Spleen (tissue), 11 donors: ENCODE results near the gene KLHL18. TPM values are rescaled to one million over a fixed set of nuclear protein-coding genes. Genes with fewer than 3 reads are reported as not detected.
A peak's percentile ranks its signal among the peaks of the same experiment; 100 is the strongest.
"Not testable (repeated sequence)": the region's sequence is repeated elsewhere in the genome, so short reads cannot be mapped to it uniquely, and the experiment has no call there.

Experiments
- DNase-seq: peaks from one replicate; pipeline ENCODE4 v3.0.0-alpha.2; 2020
- H3K27ac ChIP-seq, 8 donors: fragments of 200-600 bp; sonication (generic) in 7 of 8; 1 replicate in 4 of 8; 2 replicates in 4 of 8; pipeline versions ENCODE4 v1.5.0 to v1.8.0; 2016 to 2021; ENCODE audit warnings: inconsistent platforms in 4 of 8, mild to moderate bottlenecking in 4 of 8, moderate library complexity in 1 of 8
- H3K27me3 ChIP-seq, 7 donors: fragments of 200-600 bp; sonication (generic) in 6 of 7; replicated peaks in 1 of 7; 1 replicate in 4 of 7; 2 replicates in 3 of 7; pipeline versions ENCODE4 v1.5.0 to v1.8.0; 2016 to 2021; ENCODE audit warnings: inconsistent platforms in 3 of 7, mild to moderate bottlenecking in 1 of 7
- H3K36me3 ChIP-seq, 6 donors: fragments of 200-600 bp; sonication (generic) in 5 of 6; 1 replicate in 4 of 6; 2 replicates in 2 of 6; pipeline versions ENCODE4 v1.5.0 to v1.8.0; 2016 to 2021; ENCODE audit warnings: inconsistent platforms in 2 of 6
- H3K4me1 ChIP-seq, 6 donors: fragments of 200-600 bp; sonication (generic) in 5 of 6; 1 replicate in 3 of 6; 2 replicates in 3 of 6; pipeline versions ENCODE4 v1.5.0 to v1.8.0; 2016 to 2021; ENCODE audit warnings: inconsistent platforms in 3 of 6
- H3K4me3 ChIP-seq, 8 donors: fragments of 200-600 bp; sonication (generic) in 7 of 8; 1 replicate in 4 of 8; 2 replicates in 4 of 8; pipeline versions ENCODE4 v1.5.0 to v1.8.0; 2016 to 2021; ENCODE audit warnings: inconsistent platforms in 4 of 8, mild to moderate bottlenecking in 4 of 8, moderate library complexity in 2 of 8
- H3K9me3 ChIP-seq, 8 donors: fragments of 200-600 bp; sonication (generic) in 7 of 8; 1 replicate in 4 of 8; 2 replicates in 4 of 8; pipeline versions ENCODE4 v1.5.0 to v1.8.0; 2016 to 2021; ENCODE audit warnings: inconsistent platforms in 4 of 8
- POLR2A ChIP-seq, 3 donors: fragments of 450-650 bp; IDR thresholded peaks; one replicate each; pipeline ENCODE4 v1.5.1; 2017; ENCODE audit warnings: antibody characterized with exemption in 3 of 3, mild to moderate bottlenecking in 1 of 3
- POLR2AphosphoS5 ChIP-seq, 3 donors: sonication (generic); formaldehyde crosslinking; IDR thresholded peaks; one replicate each; pipeline ENCODE4 v1.5.1; 2017; ENCODE audit warnings: antibody characterized with exemption in 3 of 3
- WGBS, 5 donors: extraction: QIAGEN DNeasy Blood & Tissue Kit in 3 of 5; methylation state at CpG; one replicate each; pipeline versions ENCODE4 v1.1.5 to v1.1.7; 2013 to 2018; 5-methylcytosine and 5-hydroxymethylcytosine counted together
- intact Hi-C: fragments of 100-400 bp; cut with DNase I; formaldehyde crosslinking; loops from one replicate; pipeline ENCODE4 v1.15.0; 2023; ENCODE audit warnings: low total_unique reads
- polyA plus RNA-seq, 3 donors: library from polyadenylated mRNA; stranded (reverse); fragments of 200-250 nt; gene quantifications; one replicate each; pipeline ENCODE4 v1.2.1, GENCODE V29; 2013
- total RNA-seq, 7 donors: library from RNA; depleted of rRNA in 3 of 7; stranded (reverse); fragments of >200 nt in 3 of 7; fragmentation: NEBNext Ultra II Directional in 4 of 7; extraction: Animal tissue kit (Norgen Biotek cat#: 25700) in 4 of 7; gene quantifications; one replicate each; pipeline versions ENCODE4 v1.1.0 to v1.2.1, GENCODE V29; 2016 to 2021
- TF ChIP-seq, protein P1 (sequence below), 11 experiments: fragments of 200-600 bp in 7 of 11; fragments of 450-650 bp in 4 of 11; sonication (generic) in 4 of 11; IDR thresholded peaks in 8 of 11; conservative IDR thresholded peaks in 3 of 11; 1 replicate in 7 of 11; 2 replicates in 4 of 11; pipeline versions ENCODE4 v1.4.0 to v1.8.0; 2016 to 2021; ENCODE audit warnings: antibody characterized with exemption in 11 of 11, inconsistent platforms in 4 of 11, mild to moderate bottlenecking in 1 of 11
- donor health status: healthy with polysubstance abuse.
- donor health status: DM: no; HTN: no; CAD: no; lungs with moderate emphysema.
- donor health status: DM: no; HTN: no; CAD: no.
- donor health status: Bipolar disorder and iron deficiency.
- donor health status: healthy.
- donor health status: DM: no; HTN: no; CAD: no.
- donor health status: DM: yes; HTN: yes; CAD: no.

The KLHL18 gene
- total and polyA plus RNA-seq, 10 donors = 19.2 to 44.6 (median 29.7) TPM

GRCh38 chr3:47247131-47248064, 35.3 kb upstream of the KLHL18 start:
- intact Hi-C loops = no loop called here
- no peaks in the 10 kb centered on the region for H3K27me3 ChIP-seq
- DNase-seq = no peak

GRCh38 chr3:47250309-47251060, 32.3 kb upstream of the KLHL18 start:
- Histone ChIP-seq H3K36me3 (no peaks in the 10 kb centered on the region), H3K4me3 (no peak overlapping the region), H3K27me3 (no peaks in the 10 kb centered on the region), H3K9me3 (no peaks in the 10 kb centered on the region), H3K27ac (no peak overlapping the region), H3K4me1 (peaks cover 0 to 17% (median 2%) of the 10 kb centered on the region in 6 donors)
- 58 to 74% (median 66%) methylated on average over 7 of the region's 7 CpGs for WGBS, 5 donors
- TF ChIP-seq, protein P1, sequence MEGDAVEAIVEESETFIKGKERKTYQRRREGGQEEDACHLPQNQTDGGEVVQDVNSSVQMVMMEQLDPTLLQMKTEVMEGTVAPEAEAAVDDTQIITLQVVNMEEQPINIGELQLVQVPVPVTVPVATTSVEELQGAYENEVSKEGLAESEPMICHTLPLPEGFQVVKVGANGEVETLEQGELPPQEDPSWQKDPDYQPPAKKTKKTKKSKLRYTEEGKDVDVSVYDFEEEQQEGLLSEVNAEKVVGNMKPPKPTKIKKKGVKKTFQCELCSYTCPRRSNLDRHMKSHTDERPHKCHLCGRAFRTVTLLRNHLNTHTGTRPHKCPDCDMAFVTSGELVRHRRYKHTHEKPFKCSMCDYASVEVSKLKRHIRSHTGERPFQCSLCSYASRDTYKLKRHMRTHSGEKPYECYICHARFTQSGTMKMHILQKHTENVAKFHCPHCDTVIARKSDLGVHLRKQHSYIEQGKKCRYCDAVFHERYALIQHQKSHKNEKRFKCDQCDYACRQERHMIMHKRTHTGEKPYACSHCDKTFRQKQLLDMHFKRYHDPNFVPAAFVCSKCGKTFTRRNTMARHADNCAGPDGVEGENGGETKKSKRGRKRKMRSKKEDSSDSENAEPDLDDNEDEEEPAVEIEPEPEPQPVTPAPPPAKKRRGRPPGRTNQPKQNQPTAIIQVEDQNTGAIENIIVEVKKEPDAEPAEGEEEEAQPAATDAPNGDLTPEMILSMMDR (IDR thresholded peaks at IDR 0.05 in 8 of 11, conservative IDR thresholded peaks at IDR 0.05 in 3 of 11) = peak in 7 of 11 experiments; percentile 11 to 52 (median 32)
- TF ChIP-seq POLR2AphosphoS5 (IDR thresholded peaks at IDR 0.05) = no peak
- intact Hi-C loops = no loop called here
- DNase-seq = peak; percentile 47

More at GRCh38 chr3:47247131-47248064, 35.3 kb upstream of the KLHL18 start:
- no peaks in the 10 kb centered on the region for H3K9me3 ChIP-seq
- 89 to 96% (median 92%) methylated on average over 14 of the region's 14 CpGs for WGBS, 5 donors
- H3K36me3 ChIP-seq = no peaks in the 10 kb centered on the region
- no peak overlapping the region for H3K27ac ChIP-seq
- TF ChIP-seq POLR2A (IDR thresholded peaks at IDR 0.05) (no peak), POLR2AphosphoS5 (IDR thresholded peaks at IDR 0.05) (no peak)
- TF ChIP-seq, protein P1 (IDR thresholded peaks at IDR 0.05 in 8 of 11, conservative IDR thresholded peaks at IDR 0.05 in 3 of 11) = no peak
- H3K4me1 ChIP-seq = peaks cover 0 to 17% (median 2%) of the 10 kb centered on the region in 6 donors
- no peak overlapping the region for H3K4me3 ChIP-seq

- H3K9me3 ChIP-seq, H3K36me3 ChIP-seq, H3K4me3 ChIP-seq, DNase-seq, H3K27me3 ChIP-seq, intact Hi-C loops, H3K27ac ChIP-seq: not testable (repeated sequence)
- WGBS, 5 donors = 50 to 63% (median 57%) methylated on average over 3 of the region's 3 CpGs
- peaks cover 0 to 17% (median 2%) of the 10 kb centered on the region in 6 donors for H3K4me1 ChIP-seq
Observed at GRCh38 chr3:47251085-47251484, 31.7 kb upstream of the KLHL18 start.

GRCh38 chr3:47251689-47252088, 31.1 kb upstream of the KLHL18 start:
- no peak overlapping the region for H3K4me3 ChIP-seq
- DNase-seq = peak; percentile 37
- no peaks in the 10 kb centered on the region for H3K9me3 ChIP-seq
- no peak overlapping the region for H3K27ac ChIP-seq
- intact Hi-C loops = no loop called here
- peaks cover 0 to 17% (median 2%) of the 10 kb centered on the region in 6 donors for H3K4me1 ChIP-seq
- no peaks in the 10 kb centered on the region for H3K27me3 ChIP-seq
- TF ChIP-seq, protein P1 (IDR thresholded peaks at IDR 0.05 in 8 of 11, conservative IDR thresholded peaks at IDR 0.05 in 3 of 11) = no peak
- TF ChIP-seq POLR2A (IDR thresholded peaks at IDR 0.05) (no peak), POLR2AphosphoS5 (IDR thresholded peaks at IDR 0.05) (no peak)
- 48 to 63% (median 59%) methylated on average over 5 of the region's 5 CpGs for WGBS, 5 donors
- H3K36me3 ChIP-seq = no peaks in the 10 kb centered on the region

DNA sequence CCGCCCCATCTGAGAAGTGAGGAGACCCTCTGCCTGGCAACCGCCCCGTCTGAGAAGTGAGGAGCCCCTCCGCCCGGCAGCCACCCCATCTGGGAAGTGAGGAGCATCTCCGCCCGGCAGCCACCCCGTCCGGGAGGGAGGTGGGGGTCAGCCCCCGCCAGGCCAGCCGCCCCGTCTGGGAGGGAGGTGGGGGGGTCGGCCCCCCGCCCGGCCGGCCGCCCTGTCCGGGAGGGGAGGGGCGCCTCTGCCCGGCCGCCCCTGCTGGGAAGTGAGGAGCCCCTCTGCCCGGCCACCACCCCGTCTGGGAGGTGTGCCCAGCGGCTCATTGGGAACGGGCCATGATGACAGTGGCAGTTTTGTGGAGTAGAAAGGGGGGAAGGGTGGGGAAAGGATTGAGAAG, 26.4 kb upstream of the KLHL18 start:
- peak; percentile 22 for DNase-seq
- H3K27me3 ChIP-seq, H3K4me3 ChIP-seq, intact Hi-C loops, H3K27ac ChIP-seq, H3K9me3 ChIP-seq, H3K36me3 ChIP-seq, H3K4me1 ChIP-seq: not testable (repeated sequence)
- 78 to 94% (median 88%) methylated on average over 7 to 25 of the region's 25 CpGs for WGBS, 5 donors
